ENCODE data around the gene IQCH.

The IQCH gene

DNA sequence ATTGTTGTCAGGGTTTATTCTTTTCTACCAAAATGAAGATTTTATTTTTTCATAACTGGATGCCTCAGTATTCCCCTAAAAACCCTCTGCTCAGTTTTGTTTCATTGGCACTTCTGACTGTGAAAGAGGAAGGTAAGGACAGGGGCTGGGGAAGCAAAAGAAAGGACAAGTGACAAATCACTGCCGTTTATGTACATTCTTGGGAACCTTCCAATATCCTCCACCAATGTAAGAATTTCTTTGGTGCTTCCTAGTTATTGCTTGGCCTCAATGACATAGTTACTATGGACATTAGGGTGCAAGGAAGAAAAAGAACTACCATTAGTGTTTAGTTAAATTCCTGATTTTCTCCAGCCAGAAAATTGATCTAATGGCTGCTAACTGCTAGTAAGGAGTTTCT is 135.4 kb downstream of the IQCH start:
- DNase-seq (ENCODE audit: low read depth in 4 of 4, low spot score in 1 of 4) = no peak

- no peak for DNase-seq (ENCODE audit: low read depth in 4 of 4, low spot score in 1 of 4)
These were observed 140.5 kb downstream of the IQCH start for GRCh38 chr15:67394873-67395639.

- DNase-seq (ENCODE audit: low read depth in 4 of 4, low spot score in 1 of 4) = no peak
These were observed 141.5 kb downstream of the IQCH start for GRCh38 chr15:67396114-67396513.

DNA sequence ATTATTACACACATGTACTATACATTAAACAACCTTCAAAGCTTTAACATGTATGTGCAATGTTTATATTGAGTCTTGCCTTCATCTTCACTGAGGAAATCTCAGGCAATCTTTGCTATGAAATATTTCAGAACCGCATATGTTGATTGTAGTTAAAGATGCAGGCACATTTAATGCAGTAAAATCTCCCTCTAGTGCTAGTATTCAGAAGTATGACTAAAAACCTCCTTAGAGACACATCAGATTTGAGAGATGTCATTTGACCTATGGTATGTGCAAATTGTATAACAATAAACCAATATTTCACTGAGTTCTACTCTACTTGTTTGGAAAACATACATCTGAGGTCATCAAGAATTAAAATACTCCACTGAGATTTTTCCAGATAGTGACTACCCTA is 142.6 kb downstream of the IQCH start:
- no peak for DNase-seq (ENCODE audit: low read depth in 4 of 4, low spot score in 1 of 4)

- DNase-seq (ENCODE audit: low read depth in 4 of 4, low spot score in 1 of 4) = no peak
These were observed 145.3 kb downstream of the IQCH start for GRCh38 chr15:67399925-67400324.

DNA sequence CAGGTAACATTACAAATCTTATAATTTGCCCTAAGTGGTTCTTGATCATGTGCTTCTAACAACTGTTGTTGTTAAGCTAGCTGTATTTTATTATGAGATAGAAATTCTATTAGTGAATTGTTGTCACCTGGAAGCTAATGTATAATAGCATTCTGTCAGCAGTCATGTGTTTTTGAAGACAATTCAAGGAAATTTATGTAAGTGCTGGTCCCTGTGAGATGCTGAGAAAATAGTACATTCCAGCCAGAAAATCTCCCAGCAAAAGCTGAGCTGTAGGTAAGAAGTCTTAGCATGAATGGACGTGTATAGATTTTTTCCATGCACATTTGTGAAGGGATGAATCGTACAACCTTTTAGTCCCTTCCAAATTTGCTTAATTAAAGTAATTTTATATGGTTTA is 146.3 kb downstream of the IQCH start:
- DNase-seq (ENCODE audit: low read depth in 4 of 4, low spot score in 1 of 4) = no peak

DNA sequence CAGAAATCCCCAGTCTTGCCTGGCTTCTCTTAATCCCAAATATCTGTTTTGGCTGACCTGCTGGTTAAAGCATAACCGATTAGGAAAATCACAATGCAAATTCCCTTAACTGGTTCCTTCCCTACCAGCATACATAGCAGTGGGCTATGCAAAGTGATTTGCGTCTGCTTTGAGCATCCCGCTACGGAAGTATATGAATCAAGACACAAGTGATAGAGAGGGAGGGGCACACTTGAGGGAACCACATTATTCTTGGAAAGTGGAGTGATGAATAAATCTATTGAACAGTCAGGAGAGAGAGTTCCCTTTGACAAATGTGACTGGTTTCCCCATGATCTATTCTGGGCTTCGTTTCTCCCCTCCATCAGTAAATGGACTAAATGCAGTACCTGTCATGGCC is 146.8 kb downstream of the IQCH start:
- no peak for DNase-seq (ENCODE audit: low read depth in 4 of 4, low spot score in 1 of 4)

DNA sequence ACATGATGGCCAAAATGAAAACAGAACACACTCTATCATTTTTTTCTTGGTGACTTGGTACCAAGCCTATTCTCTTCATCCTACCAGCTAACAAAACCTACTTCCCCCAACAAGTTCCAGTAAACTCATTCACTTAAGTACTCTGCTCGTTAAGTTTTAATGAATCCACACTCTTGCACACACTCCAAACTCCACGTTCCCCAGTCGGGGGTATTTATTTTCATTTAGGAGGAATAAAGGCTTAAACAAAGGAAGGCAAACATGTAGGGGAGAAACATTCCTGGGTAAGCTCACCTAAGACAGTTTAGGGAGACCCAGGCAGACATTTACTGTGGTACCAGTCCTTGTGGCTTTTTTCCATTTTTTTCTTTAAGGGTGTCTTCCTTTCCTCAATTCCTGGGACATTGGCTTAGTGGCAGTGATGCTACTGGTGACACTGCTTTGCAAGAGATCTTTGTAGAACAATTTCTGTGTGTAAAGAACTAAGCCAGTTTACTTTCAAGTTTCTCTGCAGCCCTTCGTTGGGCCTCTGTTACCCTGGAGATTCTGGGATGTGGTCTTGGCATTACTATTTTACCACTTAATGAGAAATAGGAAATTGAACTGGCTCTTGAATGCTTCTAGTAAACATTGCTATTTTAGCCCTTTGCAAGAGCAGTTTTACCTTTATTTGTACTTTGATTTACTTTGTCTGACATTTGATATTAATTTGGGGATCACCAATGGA is 149.0 kb downstream of the IQCH start:
- DNase-seq (ENCODE audit: low read depth in 4 of 4, low spot score in 1 of 4) = no peak

GRCh38 chr15:67405208-67406191 is 150.9 kb downstream of the IQCH start:
- DNase-seq (ENCODE audit: low read depth in 4 of 4, low spot score in 1 of 4) = no peak

- no peak for DNase-seq (ENCODE audit: low read depth in 4 of 4, low spot score in 1 of 4)
These were observed 151.8 kb downstream of the IQCH start for GRCh38 chr15:67406257-67406861.

- no peak for DNase-seq (ENCODE audit: low read depth in 4 of 4, low spot score in 1 of 4)
These were observed 153.2 kb downstream of the IQCH start for GRCh38 chr15:67407786-67408185.

GRCh38 chr15:67409175-67409574 is 154.6 kb downstream of the IQCH start:
- DNase-seq (ENCODE audit: low read depth in 4 of 4, low spot score in 1 of 4) = no peak

DNA sequence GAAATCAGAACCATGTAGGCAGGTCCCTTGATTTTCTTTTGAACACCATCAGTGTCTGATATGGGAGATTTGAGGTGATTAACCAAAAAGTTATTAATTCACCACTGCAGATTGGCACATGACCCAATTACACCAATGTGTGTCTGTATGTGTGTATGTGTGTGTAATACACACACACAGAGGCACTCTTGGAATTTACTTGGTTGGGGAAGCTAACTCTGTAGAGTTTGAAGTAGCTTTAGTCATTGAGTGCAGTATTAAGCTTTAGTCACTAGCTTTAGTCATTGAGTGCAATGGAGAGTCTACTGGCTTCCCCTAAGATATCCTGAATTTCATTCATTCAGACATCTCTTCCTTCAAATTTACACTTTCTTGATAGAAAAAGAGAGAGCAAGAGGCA is 156.9 kb downstream of the IQCH start:
- DNase-seq (ENCODE audit: low read depth in 4 of 4, low spot score in 1 of 4) = no peak

- no peak for DNase-seq (ENCODE audit: low read depth in 4 of 4, low spot score in 1 of 4)
These were observed 159.3 kb downstream of the IQCH start for GRCh38 chr15:67413770-67414390.

GRCh38 chr15:67415181-67415580 is 160.6 kb downstream of the IQCH start:
- DNase-seq (ENCODE audit: low read depth in 4 of 4, low spot score in 1 of 4) = no peak

- no peak for DNase-seq (ENCODE audit: low read depth in 4 of 4, low spot score in 1 of 4)
These were observed 162.3 kb downstream of the IQCH start for GRCh38 chr15:67416891-67417290.

DNA sequence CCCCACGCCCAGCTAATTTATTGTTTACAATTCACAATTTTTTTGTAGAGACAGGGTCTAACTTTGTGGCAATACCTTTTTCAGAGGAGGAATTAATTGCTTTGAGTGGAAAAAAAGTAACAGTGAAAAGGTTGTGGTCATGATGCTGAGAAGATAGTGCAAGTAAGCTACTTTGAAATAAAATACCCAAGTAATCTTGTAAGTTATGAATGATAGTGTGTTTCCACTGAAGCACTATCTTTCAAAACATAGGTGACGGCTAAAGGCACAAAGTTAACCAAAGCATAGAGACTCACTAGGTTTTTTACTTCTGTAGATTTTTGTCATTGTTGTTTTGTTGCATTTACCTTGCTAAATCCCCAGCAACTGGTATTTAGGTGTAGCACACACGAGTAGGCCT is 165.1 kb downstream of the IQCH start:
- DNase-seq (ENCODE audit: low read depth in 4 of 4, low spot score in 1 of 4) = no peak

DNA sequence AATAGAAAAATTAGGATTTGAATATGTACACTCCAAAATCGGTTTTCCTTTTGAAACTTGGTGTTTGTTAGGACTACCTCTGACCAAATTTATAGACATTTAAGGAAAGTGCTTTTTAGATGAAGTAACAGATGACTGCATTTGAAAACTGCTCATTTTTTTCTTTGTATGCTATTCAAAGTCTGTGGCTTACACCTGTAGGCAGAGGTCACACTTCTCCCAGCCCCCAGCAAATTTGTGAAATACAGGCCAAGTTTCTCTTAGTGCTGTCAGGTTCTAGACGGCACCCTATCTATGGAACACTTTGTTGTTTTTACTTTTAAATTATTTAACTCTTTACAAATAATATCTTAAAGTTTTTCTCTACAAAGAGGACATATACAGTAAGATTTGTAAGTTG is 165.6 kb downstream of the IQCH start:
- no peak for DNase-seq (ENCODE audit: low read depth in 4 of 4, low spot score in 1 of 4)

GRCh38 chr15:67421105-67421504 is 166.5 kb downstream of the IQCH start:
- DNase-seq (ENCODE audit: low read depth in 4 of 4, low spot score in 1 of 4) = no peak

DNA sequence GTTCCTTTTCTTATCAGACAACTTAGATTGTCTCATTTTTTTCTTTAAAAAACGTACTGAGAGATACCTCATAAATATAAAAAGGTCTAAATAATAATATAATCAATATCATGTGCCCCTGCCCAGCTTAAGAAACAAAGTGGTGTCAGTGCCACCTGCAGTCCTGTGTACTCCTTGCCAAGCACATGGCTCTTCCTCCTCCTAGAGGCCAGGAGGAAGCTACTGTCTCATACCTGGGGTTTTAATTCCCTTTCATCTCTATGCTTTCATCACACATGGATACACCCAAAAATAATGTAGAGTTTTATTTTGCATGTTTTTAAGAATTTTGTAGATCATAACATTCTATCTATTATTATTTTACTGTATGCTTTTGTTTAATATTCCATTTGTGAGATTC is 167.7 kb downstream of the IQCH start:
- DNase-seq (ENCODE audit: low read depth in 4 of 4, low spot score in 1 of 4) = no peak
